Measurements from ENCODE around the gene SLC44A3. TPM values are rescaled to one million over a fixed set of nuclear protein-coding genes. Genes with fewer than 3 reads are reported as not detected.
A peak's percentile ranks its signal among the peaks of the same experiment; 100 is the strongest.

SLC44A3 gene
- total and polyA plus RNA-seq, 12 donors = 4.2 to 26.2 (median 9.5) TPM

DNA sequence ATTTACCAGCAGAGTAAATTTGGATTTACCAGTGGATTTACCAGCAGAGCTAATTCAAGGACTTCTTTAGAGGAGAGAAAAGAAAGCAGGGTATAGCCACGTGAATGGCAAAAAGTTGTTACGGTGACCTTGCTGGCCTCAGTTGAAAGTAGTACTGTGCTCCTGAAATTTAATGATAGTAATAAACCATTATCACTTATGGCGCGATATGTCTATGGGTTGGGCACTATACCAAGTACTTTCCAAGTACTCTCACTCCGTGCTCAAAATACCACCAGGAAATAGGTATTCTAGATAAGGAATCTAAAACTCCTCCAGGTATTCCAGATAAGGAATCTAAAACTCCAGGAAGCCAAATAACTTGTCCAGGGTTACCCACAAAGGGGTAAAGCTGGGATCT, 35.8 kb downstream of the SLC44A3 start:
- 84 to 93% (median 89%) methylated on average over 5 of the region's 5 CpGs for WGBS, 4 donors
- TF ChIP-seq, protein P1, sequence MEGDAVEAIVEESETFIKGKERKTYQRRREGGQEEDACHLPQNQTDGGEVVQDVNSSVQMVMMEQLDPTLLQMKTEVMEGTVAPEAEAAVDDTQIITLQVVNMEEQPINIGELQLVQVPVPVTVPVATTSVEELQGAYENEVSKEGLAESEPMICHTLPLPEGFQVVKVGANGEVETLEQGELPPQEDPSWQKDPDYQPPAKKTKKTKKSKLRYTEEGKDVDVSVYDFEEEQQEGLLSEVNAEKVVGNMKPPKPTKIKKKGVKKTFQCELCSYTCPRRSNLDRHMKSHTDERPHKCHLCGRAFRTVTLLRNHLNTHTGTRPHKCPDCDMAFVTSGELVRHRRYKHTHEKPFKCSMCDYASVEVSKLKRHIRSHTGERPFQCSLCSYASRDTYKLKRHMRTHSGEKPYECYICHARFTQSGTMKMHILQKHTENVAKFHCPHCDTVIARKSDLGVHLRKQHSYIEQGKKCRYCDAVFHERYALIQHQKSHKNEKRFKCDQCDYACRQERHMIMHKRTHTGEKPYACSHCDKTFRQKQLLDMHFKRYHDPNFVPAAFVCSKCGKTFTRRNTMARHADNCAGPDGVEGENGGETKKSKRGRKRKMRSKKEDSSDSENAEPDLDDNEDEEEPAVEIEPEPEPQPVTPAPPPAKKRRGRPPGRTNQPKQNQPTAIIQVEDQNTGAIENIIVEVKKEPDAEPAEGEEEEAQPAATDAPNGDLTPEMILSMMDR (IDR thresholded peaks at IDR 0.05) = no peak
- TF ChIP-seq POLR2A (IDR thresholded peaks at IDR 0.05) = no peak
- no peak overlapping the region for H3K4me3 ChIP-seq
- DNase-seq = no peak
- no peaks in the 10 kb centered on the region for H3K9me3 ChIP-seq (replicated peaks in 1 of 3)
- intact Hi-C loops (cut with DNase I) = loop anchor here in 1 of 2 donors (10.0 kb wide), 1 partner anchor 69 kb away; the partner anchor contains the start of gene CNN3
- H3K27ac ChIP-seq = no peak overlapping the region
- no peaks in the 10 kb centered on the region for H3K36me3 ChIP-seq (replicated peaks in 1 of 2)
- H3K27me3 ChIP-seq = no peaks in the 10 kb centered on the region
- H3K4me1 ChIP-seq (replicated peaks in 1 of 2) = peaks cover 0 to 26% of the 10 kb centered on the region in 2 donors

DNA sequence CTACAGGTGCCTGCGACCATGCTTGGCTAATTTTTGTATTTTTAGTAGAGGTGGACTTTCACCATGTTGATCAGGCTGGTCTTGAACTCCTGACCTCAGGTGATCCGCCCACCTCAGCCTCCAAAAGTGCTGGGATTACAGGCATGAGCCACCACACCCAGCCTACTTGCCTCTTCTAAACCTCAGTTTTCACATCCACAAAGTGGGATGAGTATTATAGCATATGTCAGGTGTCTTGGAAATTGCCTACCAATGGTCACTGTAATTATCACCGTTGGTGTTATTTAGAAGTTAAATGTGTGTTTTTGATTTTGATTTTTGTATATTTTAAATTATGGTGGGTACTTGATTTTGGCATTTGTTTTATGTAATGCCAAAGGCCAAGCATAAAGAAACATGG, 36.7 kb downstream of the SLC44A3 start:
- TF ChIP-seq, protein P1 (IDR thresholded peaks at IDR 0.05) = no peak
- no peak for TF ChIP-seq POLR2A (IDR thresholded peaks at IDR 0.05)
- H3K36me3 ChIP-seq (replicated peaks in 1 of 2) = no peaks in the 10 kb centered on the region
- no peak overlapping the region for H3K4me3 ChIP-seq
- no peaks in the 10 kb centered on the region for H3K27me3 ChIP-seq
- intact Hi-C loops (cut with DNase I) = loop anchor here in 1 of 2 donors (10.0 kb wide), 1 partner anchor 68 kb away; the partner anchor contains the start of gene CNN3
- H3K9me3 ChIP-seq (replicated peaks in 1 of 3) = no peaks in the 10 kb centered on the region
- whole genome bisulfite sequencing, 4 donors = 84 to 94% (median 93%) methylated on average over 3 of the region's 3 CpGs
- H3K4me1 ChIP-seq (replicated peaks in 1 of 2) = peaks cover 0 to 35% of the 10 kb centered on the region in 2 donors
- DNase-seq = no peak
- no peak overlapping the region for H3K27ac ChIP-seq

DNA sequence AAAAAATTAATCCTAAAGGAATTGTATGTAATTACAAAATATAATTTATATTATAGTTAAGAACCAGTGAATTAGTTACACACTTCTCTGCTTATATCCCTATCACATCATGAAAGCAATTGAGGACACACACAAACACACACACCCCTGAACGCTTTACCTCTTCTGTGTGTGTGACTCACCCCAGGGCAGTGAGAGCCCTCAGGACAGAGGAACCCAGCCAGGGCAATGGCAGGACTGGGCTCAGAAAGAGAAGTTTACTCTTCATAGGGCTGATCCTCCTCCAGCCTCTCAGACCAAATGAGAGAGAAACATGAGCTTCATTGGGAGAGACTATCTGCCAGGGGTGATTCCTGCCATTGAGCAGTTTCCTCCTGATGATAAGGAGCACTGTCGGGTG, 38.1 kb downstream of the SLC44A3 start:
- Histone ChIP-seq H3K27ac (no peak overlapping the region), H3K27me3 (no peaks in the 10 kb centered on the region), H3K4me1 (replicated peaks in 1 of 2) (peaks cover 9 to 48% of the 10 kb centered on the region in 2 donors), H3K9me3 (replicated peaks in 1 of 3) (no peaks in the 10 kb centered on the region), H3K36me3 (replicated peaks in 1 of 2) (no peaks in the 10 kb centered on the region), H3K4me3 (no peak overlapping the region)
- peak in 4 of 7 donors; percentile 53 to 64 (median 60) for DNase-seq
- WGBS, 4 donors = 47 to 62% (median 52%) methylated on average over 2 of the region's 2 CpGs
- intact Hi-C loops (cut with DNase I) = loop anchor here in 1 of 2 donors (10.0 kb wide), 1 partner anchor 67 kb away; the partner anchor contains the start of gene CNN3
- TF ChIP-seq POLR2A (IDR thresholded peaks at IDR 0.05) = no peak
- TF ChIP-seq, protein P1 (IDR thresholded peaks at IDR 0.05) = no peak

DNA sequence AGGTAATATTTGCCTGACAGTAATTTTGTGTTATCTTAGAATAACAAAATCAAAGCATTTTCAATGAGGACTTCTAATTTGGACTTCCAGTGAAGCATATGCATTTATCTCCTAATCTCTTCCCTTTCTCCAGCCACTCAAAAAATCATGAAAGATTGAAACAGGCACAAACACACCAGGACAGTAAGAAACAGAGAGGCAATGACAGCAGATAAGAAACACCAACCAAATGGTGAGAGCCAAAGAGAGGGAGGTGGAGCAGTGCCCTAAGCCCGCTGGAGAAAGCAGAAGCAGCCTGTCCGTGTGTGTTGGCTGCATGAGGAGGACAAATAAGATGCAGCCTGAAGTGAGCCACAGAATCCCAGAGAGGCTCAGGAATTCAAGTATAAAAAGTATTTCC, 39.0 kb downstream of the SLC44A3 start:
- TF ChIP-seq, protein P1 (IDR thresholded peaks at IDR 0.05) = no peak
- Histone ChIP-seq H3K27ac (no peak overlapping the region), H3K9me3 (replicated peaks in 1 of 3) (no peaks in the 10 kb centered on the region), H3K27me3 (no peaks in the 10 kb centered on the region), H3K36me3 (replicated peaks in 1 of 2) (no peaks in the 10 kb centered on the region), H3K4me3 (no peak overlapping the region), H3K4me1 (replicated peaks in 1 of 2) (peaks cover 17 to 57% of the 10 kb centered on the region in 2 donors)
- intact Hi-C loops (cut with DNase I) = loop anchor here in 1 of 2 donors (10.0 kb wide), 1 partner anchor 66 kb away; the partner anchor contains the start of gene CNN3
- WGBS, 4 donors = 66 to 79% (median 71%) methylated on average over 2 of the region's 2 CpGs
- DNase-seq = no peak

Data from adrenal gland (tissue), 12 donors.